Neutrophil (primary cell): Measurements from ENCODE around the gene OSBPL2.

ENCODE experiments used
- H3K27ac ChIP-seq: fragments of 200-600 bp; sonication (generic); 2 replicates; pipeline ENCODE4 v1.5.1; 2016; ENCODE audit warnings: mild to moderate bottlenecking, moderate library complexity
- H3K27me3 ChIP-seq: fragments of 200-600 bp; sonication (generic); 2 replicates; pipeline ENCODE4 v1.6.0; 2016; ENCODE audit warnings: mild to moderate bottlenecking
- H3K36me3 ChIP-seq: fragments of 200-600 bp; sonication (generic); 2 replicates; pipeline ENCODE4 v1.5.1; 2017
- H3K4me1 ChIP-seq, 2 experiments: fragments of 200-600 bp in 1 of 2; sonication (generic) in 1 of 2; 1 replicate in 1 of 2; 2 replicates in 1 of 2; pipeline versions ENCODE4 v1.5.1 to v1.6.1; 2013 to 2016; ENCODE audit warnings: low read depth in 1 of 2, low read length in 1 of 2, mild to moderate bottlenecking in 1 of 2, moderate library complexity in 1 of 2; ENCODE audit not compliant: control insufficient read depth in 1 of 2, insufficient read depth in 1 of 2
- H3K4me3 ChIP-seq, 2 experiments: fragments of 200-600 bp in 1 of 2; sonication (generic) in 1 of 2; 1 replicate in 1 of 2; 2 replicates in 1 of 2; pipeline ENCODE4 v1.5.1; 2013 to 2016; ENCODE audit warnings: low read depth in 1 of 2, low read length in 1 of 2, mild to moderate bottlenecking in 1 of 2, moderate library complexity in 1 of 2
- H3K9me3 ChIP-seq: fragments of 200-600 bp; sonication (generic); 2 replicates; pipeline ENCODE4 v1.5.1; 2016
- TF ChIP-seq, protein P1 (sequence below): fragments of 200-600 bp; sonication (generic); IDR thresholded peaks from 2 replicates; pipeline ENCODE4 v1.5.1; 2016; ENCODE audit warnings: antibody characterized with exemption

OSBPL2 gene

DNA sequence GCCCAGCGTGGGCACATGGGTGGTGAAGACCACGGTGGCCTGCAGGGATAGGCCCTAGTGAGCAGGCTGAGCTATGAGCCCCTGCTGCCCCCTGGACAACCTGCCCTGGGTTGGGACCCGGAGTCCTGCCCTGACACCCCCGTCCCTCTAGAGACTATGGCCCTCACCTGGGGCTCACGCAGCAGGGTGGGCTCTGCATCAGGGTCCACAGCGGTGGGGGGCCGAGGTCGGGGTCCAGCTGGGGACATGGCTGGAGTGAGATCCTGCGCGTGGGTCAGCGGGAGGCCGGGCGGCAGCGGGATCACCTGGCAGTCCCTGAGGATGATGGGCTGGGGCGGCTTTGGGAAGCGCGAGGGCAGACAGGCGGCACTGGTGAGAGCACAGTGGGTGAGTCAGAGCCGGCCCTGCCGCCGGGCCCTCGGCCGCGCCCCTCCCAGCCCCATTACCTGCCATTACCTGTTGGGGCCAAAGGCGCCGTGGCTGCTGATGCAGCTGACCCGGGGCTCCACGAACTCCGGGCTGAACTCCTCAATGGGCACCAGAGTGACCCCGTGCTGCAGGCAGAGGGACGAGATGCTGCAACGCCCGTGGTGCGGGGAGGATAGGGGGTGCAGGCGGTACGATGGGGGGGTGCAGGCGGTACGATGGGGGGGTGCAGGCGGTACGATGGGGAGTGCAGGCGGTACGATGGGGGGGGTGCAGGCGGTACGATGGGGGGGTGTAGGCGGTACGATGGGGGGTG lies 92.4 kb downstream of the OSBPL2 start:
- Histone ChIP-seq H3K4me3 (no peak overlapping the region), H3K9me3 (no peaks in the 10 kb centered on the region), H3K4me1 (no peaks in the 10 kb centered on the region), H3K27me3 (no peaks in the 10 kb centered on the region), H3K27ac (no peak overlapping the region), H3K36me3 (no peaks in the 10 kb centered on the region)
- TF ChIP-seq, protein P1, sequence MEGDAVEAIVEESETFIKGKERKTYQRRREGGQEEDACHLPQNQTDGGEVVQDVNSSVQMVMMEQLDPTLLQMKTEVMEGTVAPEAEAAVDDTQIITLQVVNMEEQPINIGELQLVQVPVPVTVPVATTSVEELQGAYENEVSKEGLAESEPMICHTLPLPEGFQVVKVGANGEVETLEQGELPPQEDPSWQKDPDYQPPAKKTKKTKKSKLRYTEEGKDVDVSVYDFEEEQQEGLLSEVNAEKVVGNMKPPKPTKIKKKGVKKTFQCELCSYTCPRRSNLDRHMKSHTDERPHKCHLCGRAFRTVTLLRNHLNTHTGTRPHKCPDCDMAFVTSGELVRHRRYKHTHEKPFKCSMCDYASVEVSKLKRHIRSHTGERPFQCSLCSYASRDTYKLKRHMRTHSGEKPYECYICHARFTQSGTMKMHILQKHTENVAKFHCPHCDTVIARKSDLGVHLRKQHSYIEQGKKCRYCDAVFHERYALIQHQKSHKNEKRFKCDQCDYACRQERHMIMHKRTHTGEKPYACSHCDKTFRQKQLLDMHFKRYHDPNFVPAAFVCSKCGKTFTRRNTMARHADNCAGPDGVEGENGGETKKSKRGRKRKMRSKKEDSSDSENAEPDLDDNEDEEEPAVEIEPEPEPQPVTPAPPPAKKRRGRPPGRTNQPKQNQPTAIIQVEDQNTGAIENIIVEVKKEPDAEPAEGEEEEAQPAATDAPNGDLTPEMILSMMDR, result no peak

DNA sequence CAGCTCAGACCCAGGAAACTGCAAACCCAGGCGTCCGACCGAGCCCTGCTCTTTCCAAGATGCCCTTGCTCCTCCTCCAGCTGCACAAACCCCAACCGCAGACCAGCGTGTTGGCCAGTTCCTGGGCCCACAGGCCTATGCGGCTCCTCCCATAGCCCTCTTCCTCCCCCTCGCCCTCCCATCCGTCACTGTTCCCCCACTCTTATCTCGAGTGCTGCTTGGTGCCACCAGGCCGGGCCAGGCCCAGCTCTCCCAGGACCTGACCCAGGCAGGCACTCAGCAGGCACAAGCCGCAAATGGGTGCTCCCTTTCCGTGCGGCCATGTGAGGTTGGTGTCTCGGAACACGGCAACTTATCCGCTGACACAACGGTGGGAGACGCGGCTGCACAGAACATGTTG lies 93.0 kb downstream of the OSBPL2 start:
- no peak overlapping the region for H3K27ac ChIP-seq
- H3K27me3 ChIP-seq, result no peaks in the 10 kb centered on the region
- no peaks in the 10 kb centered on the region for H3K4me1 ChIP-seq
- no peaks in the 10 kb centered on the region for H3K9me3 ChIP-seq
- TF ChIP-seq, protein P1, result no peak
- H3K4me3 ChIP-seq, result no peak overlapping the region
- H3K36me3 ChIP-seq, result no peaks in the 10 kb centered on the region

DNA sequence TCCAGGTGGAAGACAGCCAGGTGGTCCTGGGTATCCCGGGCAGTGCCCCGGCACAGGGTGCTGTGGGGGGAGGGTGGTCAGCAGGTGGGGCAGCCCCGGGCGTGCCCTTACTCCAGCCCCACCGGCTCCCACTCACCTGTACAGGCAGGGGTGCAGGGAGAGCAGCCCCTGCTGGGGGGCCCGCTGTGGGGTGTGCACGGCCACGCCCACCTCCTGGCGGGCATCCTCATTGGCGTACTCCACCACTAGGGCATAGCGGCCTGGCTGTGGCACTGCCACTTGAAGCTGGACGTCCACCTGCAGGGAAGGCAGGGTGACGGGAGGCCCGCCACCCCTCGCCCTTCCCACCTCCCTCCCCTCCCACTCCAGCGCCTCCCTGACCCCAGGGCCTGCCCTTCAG lies 94.1 kb downstream of the OSBPL2 start:
- no peaks in the 10 kb centered on the region for H3K4me1 ChIP-seq

DNA sequence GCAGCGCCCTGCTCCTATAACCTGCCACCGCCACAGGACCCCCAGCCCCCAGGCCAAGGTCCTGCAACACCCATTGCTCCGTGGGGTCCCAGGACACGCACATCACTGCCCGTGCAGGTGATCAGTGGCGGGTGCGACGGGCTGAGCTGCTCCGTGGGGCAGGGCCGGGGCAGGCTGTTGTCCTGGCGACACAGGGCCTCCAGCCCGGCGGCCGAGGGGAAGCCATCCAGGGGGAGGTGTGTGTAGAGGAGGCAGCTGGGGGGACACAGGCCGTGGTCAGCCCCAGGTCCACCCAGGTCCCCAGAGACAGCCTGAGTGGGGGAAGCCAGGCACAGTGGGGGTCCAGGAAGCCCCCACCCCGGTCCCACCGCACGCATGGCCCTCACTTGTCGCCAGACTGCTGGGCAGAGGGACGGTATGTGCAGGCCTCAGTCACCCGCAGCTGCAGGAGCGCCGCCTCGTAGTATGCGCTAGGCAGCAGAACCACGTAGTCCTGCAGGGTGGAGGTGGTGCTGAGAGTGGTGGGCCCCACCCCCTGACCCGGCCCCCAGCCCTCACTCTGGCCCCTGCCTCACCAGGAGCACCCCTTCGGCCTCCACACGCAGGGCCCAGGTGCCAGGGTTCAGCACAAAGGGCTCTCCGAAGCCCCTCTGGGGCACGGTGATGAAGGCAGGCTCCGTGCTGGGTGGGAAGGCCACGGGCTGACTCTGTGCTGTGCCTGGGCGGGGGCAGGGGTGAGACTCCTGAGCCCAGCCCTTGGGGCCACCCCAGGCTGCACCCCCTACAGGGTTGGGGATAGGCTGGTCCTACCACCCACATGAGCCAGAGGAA lies 94.9 kb downstream of the OSBPL2 start:
- H3K36me3 ChIP-seq, result no peaks in the 10 kb centered on the region
- TF ChIP-seq, protein P1, result no peak
- no peak overlapping the region for H3K27ac ChIP-seq
- H3K27me3 ChIP-seq, result no peaks in the 10 kb centered on the region
- H3K4me3 ChIP-seq, result no peak overlapping the region
- H3K9me3 ChIP-seq, result no peaks in the 10 kb centered on the region
- no peaks in the 10 kb centered on the region for H3K4me1 ChIP-seq

More for the DNA sequence above, 94.1 kb downstream of the OSBPL2 start:
- TF ChIP-seq, protein P1, result no peak
- Histone ChIP-seq H3K9me3 (no peaks in the 10 kb centered on the region), H3K4me3 (no peak overlapping the region), H3K27ac (no peak overlapping the region), H3K27me3 (no peaks in the 10 kb centered on the region), H3K36me3 (no peaks in the 10 kb centered on the region)

DNA sequence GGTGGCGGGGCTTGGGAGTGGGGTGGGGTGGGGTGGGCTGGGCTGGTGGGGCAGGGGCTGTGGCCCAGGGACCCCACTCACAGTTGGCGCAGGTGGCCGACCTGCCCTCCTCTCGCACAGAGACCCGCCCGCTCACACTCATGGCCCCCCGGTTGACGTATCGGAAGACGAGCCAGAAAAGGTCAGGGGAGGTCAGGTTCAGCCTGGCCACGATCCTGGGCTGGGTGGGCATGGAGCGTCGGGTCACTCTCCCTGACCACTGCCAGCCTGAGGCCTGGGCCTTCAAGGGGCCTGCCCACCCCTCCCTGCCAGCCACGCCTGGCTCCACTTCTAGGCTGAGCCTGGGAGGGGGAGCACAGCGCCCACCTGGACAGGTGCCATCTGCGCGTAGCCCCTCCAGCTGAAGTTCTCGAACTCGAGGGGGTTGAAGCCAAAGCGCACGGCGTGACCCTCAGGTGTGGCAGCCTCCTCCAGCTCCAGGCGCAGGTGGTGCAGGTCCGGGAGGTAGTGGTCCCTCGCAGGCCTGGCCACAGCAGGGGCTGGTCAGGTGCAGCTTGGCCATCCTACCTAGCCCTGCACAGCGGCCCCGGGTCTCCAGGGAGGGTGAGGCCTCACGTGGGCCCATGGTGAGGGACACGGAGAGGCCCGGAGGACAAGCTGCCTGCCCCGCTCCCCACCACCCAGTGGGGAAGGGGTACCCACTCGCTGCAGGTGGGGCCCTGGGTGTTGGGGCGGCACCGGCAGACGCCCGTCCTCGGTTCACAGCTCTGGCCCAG lies 95.7 kb downstream of the OSBPL2 start:
- no peak overlapping the region for H3K27ac ChIP-seq
- H3K4me1 ChIP-seq, result no peaks in the 10 kb centered on the region
- no peaks in the 10 kb centered on the region for H3K36me3 ChIP-seq
- H3K27me3 ChIP-seq, result no peaks in the 10 kb centered on the region
- TF ChIP-seq, protein P1, result no peak
- no peaks in the 10 kb centered on the region for H3K9me3 ChIP-seq
- no peak overlapping the region for H3K4me3 ChIP-seq
